Fibroblast of upper back skin (primary cell): ENCODE measurements around the gene CRHR1.

Experiments used
- DNase-seq: peaks from one replicate; pipeline ENCODE4 v3.0.0-alpha.2; 2013

CRHR1 gene

GRCh38 chr17:45824901-45825492 is 40.9 kb downstream of the CRHR1 start:
- no peak for DNase-seq

- DNase-seq = no peak
These were observed 41.7 kb downstream of the CRHR1 start for GRCh38 chr17:45825792-45826191.

- no peak for DNase-seq
These were observed 42.9 kb downstream of the CRHR1 start for GRCh38 chr17:45826919-45827588.

GRCh38 chr17:45828171-45828570 is 44.1 kb downstream of the CRHR1 start:
- DNase-seq = no peak

- DNase-seq = no peak
These were observed 44.5 kb downstream of the CRHR1 start for GRCh38 chr17:45828582-45829133.

- no peak for DNase-seq
These were observed 49.8 kb downstream of the CRHR1 start for GRCh38 chr17:45833920-45834319.

- DNase-seq = no peak
These were observed 50.6 kb downstream of the CRHR1 start for GRCh38 chr17:45834471-45835396.

- DNase-seq = no peak
These were observed 51.4 kb downstream of the CRHR1 start for GRCh38 chr17:45835481-45835880.

GRCh38 chr17:45836047-45837044 is 52.2 kb downstream of the CRHR1 start:
- DNase-seq = no peak

GRCh38 chr17:45837187-45837586 is 53.1 kb downstream of the CRHR1 start:
- no peak for DNase-seq

- no peak for DNase-seq
These were observed 53.5 kb downstream of the CRHR1 start for GRCh38 chr17:45837603-45838002.

- no peak for DNase-seq
These were observed 54.7 kb downstream of the CRHR1 start for GRCh38 chr17:45838751-45839295.

- no peak for DNase-seq
These were observed 55.3 kb downstream of the CRHR1 start for GRCh38 chr17:45839442-45839841.

- DNase-seq = no peak
These were observed 57.1 kb downstream of the CRHR1 start for GRCh38 chr17:45841186-45841585.

GRCh38 chr17:45841883-45842525 is 57.9 kb downstream of the CRHR1 start:
- DNase-seq = no peak

- no peak for DNase-seq
These were observed 59.6 kb downstream of the CRHR1 start for GRCh38 chr17:45843722-45844121.

GRCh38 chr17:45844695-45845375 is 60.7 kb downstream of the CRHR1 start, which contains the start of gene SPPL2C:
SPPL2C (plus strand) TSS chr17:45844881; CDS start chr17:45844907, 26 bp downstream.
- DNase-seq = no peak

- no peak for DNase-seq
These were observed 61.5 kb downstream of the CRHR1 start for GRCh38 chr17:45845376-45846185.

GRCh38 chr17:45846223-45846622 is 62.1 kb downstream of the CRHR1 start:
- DNase-seq = no peak

- no peak for DNase-seq
These were observed 62.5 kb downstream of the CRHR1 start for GRCh38 chr17:45846646-45847045.
